ENCODE data around the gene FRMD5. TPM values are rescaled to one million over a fixed set of nuclear protein-coding genes. Genes with fewer than 3 reads are reported as not detected.

Gene FRMD5
- total and polyA plus RNA-seq, 2 donors (not counting 1 experiment from before 2014, with no cell fraction given): 1.9 to 4.3 TPM

DNA sequence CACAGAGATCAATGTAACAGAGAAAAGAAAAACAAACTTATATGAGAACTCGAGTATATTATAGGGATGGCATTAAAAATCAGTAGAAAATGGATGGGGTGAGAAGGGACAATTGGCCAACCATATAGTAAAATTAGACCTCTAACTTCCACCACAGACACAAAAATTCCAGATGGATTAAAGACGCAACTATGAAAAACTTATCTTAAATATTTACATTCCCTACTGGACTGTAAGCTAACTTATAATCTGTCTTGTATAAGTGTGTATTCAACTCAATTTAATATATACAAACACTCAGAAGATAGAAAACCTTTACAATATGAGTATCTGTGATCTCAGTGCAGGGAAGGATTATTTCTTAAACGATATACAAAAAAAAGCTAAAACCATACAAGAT lies 373.6 kb downstream of the FRMD5 start:
- H3K4me1 ChIP-seq (ENCODE audit: control insufficient read depth, extremely low read depth, insufficient read depth, low read length): no peaks in the 10 kb centered on the region
- H3K9ac ChIP-seq (ENCODE audit: insufficient read depth, low read length): no peak overlapping the region
- H3K9me3 ChIP-seq (ENCODE audit: control insufficient read depth, insufficient read depth, low read depth, low read length): no peaks in the 10 kb centered on the region
- no peaks in the 10 kb centered on the region for H3K27me3 ChIP-seq (ENCODE audit: control insufficient read depth, insufficient read depth, low read length)
- peak in 1 of 2 donors; percentile 61 for DNase-seq (ENCODE audit: low read depth in 2 of 2)
- no peak overlapping the region for H2AFZ ChIP-seq (ENCODE audit: low read length)
- H4K20me1 ChIP-seq (ENCODE audit: control insufficient read depth, extremely low read depth, insufficient read depth, low read length): no peaks in the 10 kb centered on the region
- peak overlapping the region in 3 of 4 experiments; percentile 28 to 39 (median 33) for H3K4me3 ChIP-seq (replicated peaks in 1 of 4; ENCODE audit: control extremely low read depth in 1 of 4, insufficient read depth in 1 of 4, low read depth in 3 of 4, low read length in 4 of 4)
- H3K36me3 ChIP-seq (ENCODE audit: control insufficient read depth, insufficient read depth, low read length): no peaks in the 10 kb centered on the region
- no peak for TF ChIP-seq EZH2 (IDR thresholded peaks at IDR 0.05; ENCODE audit: low read length, missing control alignments)
- TF ChIP-seq, protein P1, sequence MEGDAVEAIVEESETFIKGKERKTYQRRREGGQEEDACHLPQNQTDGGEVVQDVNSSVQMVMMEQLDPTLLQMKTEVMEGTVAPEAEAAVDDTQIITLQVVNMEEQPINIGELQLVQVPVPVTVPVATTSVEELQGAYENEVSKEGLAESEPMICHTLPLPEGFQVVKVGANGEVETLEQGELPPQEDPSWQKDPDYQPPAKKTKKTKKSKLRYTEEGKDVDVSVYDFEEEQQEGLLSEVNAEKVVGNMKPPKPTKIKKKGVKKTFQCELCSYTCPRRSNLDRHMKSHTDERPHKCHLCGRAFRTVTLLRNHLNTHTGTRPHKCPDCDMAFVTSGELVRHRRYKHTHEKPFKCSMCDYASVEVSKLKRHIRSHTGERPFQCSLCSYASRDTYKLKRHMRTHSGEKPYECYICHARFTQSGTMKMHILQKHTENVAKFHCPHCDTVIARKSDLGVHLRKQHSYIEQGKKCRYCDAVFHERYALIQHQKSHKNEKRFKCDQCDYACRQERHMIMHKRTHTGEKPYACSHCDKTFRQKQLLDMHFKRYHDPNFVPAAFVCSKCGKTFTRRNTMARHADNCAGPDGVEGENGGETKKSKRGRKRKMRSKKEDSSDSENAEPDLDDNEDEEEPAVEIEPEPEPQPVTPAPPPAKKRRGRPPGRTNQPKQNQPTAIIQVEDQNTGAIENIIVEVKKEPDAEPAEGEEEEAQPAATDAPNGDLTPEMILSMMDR (conservative IDR thresholded peaks at IDR 0.05 in 1 of 2, IDR thresholded peaks at IDR 0.05 in 1 of 2; ENCODE audit: low read depth in 1 of 2, low read length in 2 of 2): no peak
- H3K27ac ChIP-seq (ENCODE audit: insufficient read depth, low read length): peak overlapping the region; percentile 17
- peaks cover 54% of the 10 kb centered on the region for H3K79me2 ChIP-seq (ENCODE audit: control insufficient read depth, insufficient read depth, low read length)
- peak overlapping the region; percentile 39 for H3K4me2 ChIP-seq (ENCODE audit: extremely low read depth, insufficient read depth, low read length)

Other genes with a start within 250 kb of the FRMD5 start
- 108 and 118 TPM in 2 replicates for gene GOLM2, start 93.4 kb upstream of the FRMD5 start, total RNA-seq
- 60.0 and 85.0 TPM in 2 replicates for gene GOLM2, start 93.4 kb upstream of the FRMD5 start, polyA plus RNA-seq
- gene CTDSPL2, start 232.4 kb upstream of the FRMD5 start, total RNA-seq: 48.5 and 65.7 TPM in 2 replicates
- gene CTDSPL2, start 232.4 kb upstream of the FRMD5 start, polyA plus RNA-seq: 34.5 and 38.0 TPM in 2 replicates

Measured in fibroblast of lung (primary cell).